H1 (cell line): Measurements from ENCODE around the gene HOXB6. TPM values are rescaled to one million over a fixed set of nuclear protein-coding genes. Genes with fewer than 3 reads are reported as not detected.

ENCODE experiments used
- CTCF ChIA-PET: fragments of 300-600 bp; sonication (Branson Sonifier 250); formaldehyde crosslinking; loops from one replicate; lab custom pipeline; 2021; ENCODE audit not compliant: partially characterized antibody; lab: Charles Lee
- POLR2A ChIA-PET: fragments of 300-600 bp; sonication (Branson Sonifier 250); formaldehyde crosslinking; loops from one replicate; lab custom pipeline; 2021; ENCODE audit warnings: inconsistent platforms; ENCODE audit not compliant: partially characterized antibody; lab: Charles Lee
- DNase-seq, 2 experiments: peaks; one replicate each; pipeline versions ENCODE4 v3.0.0 to v3.0.0-alpha.2; 2010 to 2022; ENCODE audit warnings: low spot score in 2 of 2, low read depth in 1 of 2, mixed read lengths in 1 of 2
- FAIRE-seq: peaks from 2 replicates; lab custom pipeline; 2011; peaks lifted over from hg19 to GRCh38; lab: Jason Lieb, UNC
- H2AFZ ChIP-seq: 2 replicates; pipeline ENCODE4 v1.8.1; 2012; ENCODE audit warnings: low read length, inconsistent platforms
- H2AK5ac ChIP-seq: 2 replicates; pipeline ENCODE4 v1.6.1; 2013; ENCODE audit warnings: low read depth, low read length
- H2BK120ac ChIP-seq: replicated peaks from 2 replicates; pipeline ENCODE3; 2013; ENCODE audit warnings: low read depth, low read length, inconsistent platforms
- H2BK12ac ChIP-seq: 2 replicates; pipeline ENCODE4 v1.6.1; 2013; ENCODE audit warnings: low read depth, low read length
- H2BK15ac ChIP-seq: 2 replicates; pipeline ENCODE4 v1.6.1; 2013; ENCODE audit warnings: low read length
- H2BK20ac ChIP-seq: 2 replicates; pipeline ENCODE4 v1.6.1; 2013; ENCODE audit warnings: low read length
- H2BK5ac ChIP-seq: 2 replicates; pipeline ENCODE4 v1.6.1; 2013; ENCODE audit warnings: low read depth, low read length
- H3K14ac ChIP-seq: 2 replicates; pipeline ENCODE4 v1.6.1; 2013; ENCODE audit warnings: inconsistent platforms; ENCODE audit not compliant: insufficient read length
- H3K18ac ChIP-seq: 2 replicates; pipeline ENCODE4 v1.6.1; 2013; ENCODE audit warnings: low read length; ENCODE audit errors: extremely low read depth
- H3K23ac ChIP-seq: 2 replicates; pipeline ENCODE4 v1.6.1; 2013; ENCODE audit warnings: inconsistent platforms; ENCODE audit not compliant: insufficient read length
- H3K23me2 ChIP-seq: 2 replicates; pipeline ENCODE4 v1.6.1; 2013; ENCODE audit warnings: low read depth, low read length
- H3K27ac ChIP-seq: 2 replicates; pipeline ENCODE4 v1.6.1; 2011; ENCODE audit warnings: low read depth, low read length, inconsistent platforms
- H3K27me3 ChIP-seq, 4 experiments: replicated peaks in 1 of 4; 1 replicate in 1 of 4; 2 replicates in 3 of 4; pipeline versions ENCODE4 v1.6.1 to v1.8.1; 2011 to 2013; ENCODE audit warnings: low read length in 3 of 4, mild to moderate bottlenecking in 3 of 4, inconsistent platforms in 2 of 4, mixed read lengths in 2 of 4, moderate library complexity in 1 of 4; ENCODE audit not compliant: control insufficient read depth in 3 of 4, insufficient read depth in 3 of 4; ENCODE audit errors: extremely low read depth in 1 of 4
- H3K36me3 ChIP-seq, 4 experiments: 2 replicates each; pipeline versions ENCODE4 v1.6.1 to v1.8.1; 2011 to 2013; ENCODE audit warnings: mild to moderate bottlenecking in 4 of 4, low read length in 3 of 4, moderate library complexity in 2 of 4, control low read depth in 1 of 4, inconsistent platforms in 1 of 4; ENCODE audit not compliant: insufficient read depth in 4 of 4, control insufficient read depth in 2 of 4
- H3K4ac ChIP-seq: replicated peaks from 2 replicates; pipeline ENCODE3; 2013; ENCODE audit warnings: low read length, low read depth, mixed read lengths, inconsistent platforms; ENCODE audit not compliant: insufficient read length
- H3K4me1 ChIP-seq, 4 experiments: replicated peaks in 1 of 4; 1 replicate in 1 of 4; 2 replicates in 3 of 4; pipeline versions ENCODE4 v1.6.1 to v1.8.1; 2011 to 2013; ENCODE audit warnings: low read length in 3 of 4, inconsistent platforms in 2 of 4, mixed read lengths in 1 of 4; ENCODE audit not compliant: insufficient read depth in 4 of 4, control insufficient read depth in 3 of 4
- H3K4me2 ChIP-seq, 2 experiments: 2 replicates each; pipeline versions ENCODE4 v1.6.1 to v1.8.1; 2011 to 2013; ENCODE audit warnings: low read depth in 2 of 2, low read length in 2 of 2, control low read depth in 1 of 2, inconsistent platforms in 1 of 2, mild to moderate bottlenecking in 1 of 2; ENCODE audit not compliant: insufficient read depth in 1 of 2
- H3K4me3 ChIP-seq, 4 experiments: fragments of 200-600, 300-600 bp in 1 of 4; sonication (generic), shearing (Covaris generic), sonication (Bioruptor Twin) in 1 of 4; 2 replicates each; pipeline versions ENCODE4 v1.5.1 to v1.8.1; 2011 to 2016; ENCODE audit warnings: low read length in 4 of 4, low read depth in 3 of 4, control low read depth in 2 of 4, inconsistent platforms in 2 of 4, mild to moderate bottlenecking in 2 of 4, mixed read lengths in 1 of 4, moderate library complexity in 1 of 4; ENCODE audit not compliant: insufficient read depth in 2 of 4; ENCODE audit errors: extremely low read depth in 1 of 4
- H3K56ac ChIP-seq: replicated peaks from 2 replicates; pipeline ENCODE3; 2013; ENCODE audit warnings: low read depth, mild to moderate bottlenecking, mixed read lengths, low read length, inconsistent platforms; ENCODE audit not compliant: insufficient read length
- H3K79me1 ChIP-seq: 2 replicates; pipeline ENCODE4 v1.6.1; 2013; ENCODE audit warnings: low read depth, low read length, control low read depth
- H3K79me2 ChIP-seq, 2 experiments: 2 replicates each; pipeline versions ENCODE4 v1.6.1 to v1.8.1; 2012 to 2013; ENCODE audit warnings: low read length in 2 of 2, mild to moderate bottlenecking in 2 of 2, inconsistent platforms in 1 of 2; ENCODE audit not compliant: insufficient read depth in 2 of 2, control insufficient read depth in 1 of 2
- H3K9ac ChIP-seq, 4 experiments: replicated peaks in 1 of 4; 1 replicate in 1 of 4; 2 replicates in 3 of 4; pipeline versions ENCODE4 v1.6.1 to v1.8.1; 2011 to 2013; ENCODE audit warnings: low read depth in 3 of 4, low read length in 3 of 4, control low read depth in 2 of 4, mild to moderate bottlenecking in 2 of 4, moderate library complexity in 2 of 4, inconsistent platforms in 1 of 4; ENCODE audit errors: extremely low read depth in 1 of 4
- H3K9me3 ChIP-seq, 2 experiments: 2 replicates each; pipeline versions ENCODE4 v1.6.1 to v1.8.1; 2012 to 2013; ENCODE audit warnings: mild to moderate bottlenecking in 2 of 2, moderate library complexity in 2 of 2, control low read depth in 1 of 2, inconsistent platforms in 1 of 2, low read depth in 1 of 2, low read length in 1 of 2, mixed read lengths in 1 of 2; ENCODE audit not compliant: insufficient read depth in 2 of 2
- H4K20me1 ChIP-seq, 2 experiments: replicated peaks in 1 of 2; 2 replicates each; pipeline versions ENCODE3 to v1.8.1; 2011 to 2013; ENCODE audit warnings: inconsistent platforms in 2 of 2, low read length in 2 of 2, mild to moderate bottlenecking in 1 of 2; ENCODE audit not compliant: insufficient read depth in 2 of 2, control insufficient read depth in 1 of 2
- H4K5ac ChIP-seq: 2 replicates; pipeline ENCODE4 v1.6.1; 2013; ENCODE audit warnings: low read length, low read depth, mixed read lengths, inconsistent platforms; ENCODE audit not compliant: insufficient read length
- H4K8ac ChIP-seq: 2 replicates; pipeline ENCODE4 v1.8.0; 2013; ENCODE audit warnings: mild to moderate bottlenecking, moderate library complexity, low read length, inconsistent platforms; ENCODE audit not compliant: insufficient read depth; ENCODE audit errors: extremely low read depth
- H4K91ac ChIP-seq: replicated peaks from 2 replicates; pipeline ENCODE3; 2013; ENCODE audit warnings: low read length, mixed read lengths, inconsistent platforms; ENCODE audit not compliant: insufficient read length
- CBX8 ChIP-seq: fragments of 300-800, 300-1000 bp; sonication (generic); IDR thresholded peaks from 2 replicates; pipeline ENCODE4 v1.7.1; 2016; ENCODE audit warnings: low read depth, low read length, borderline replicate concordance
- RFX5 ChIP-seq: IDR thresholded peaks from 2 replicates; pipeline ENCODE4 v1.6.1; 2011; ENCODE audit warnings: low read depth, low read length, improper control_type of control experiment, borderline replicate concordance
- polyA plus RNA-seq, 7 experiments: library from polyadenylated mRNA; depleted of rRNA in 3 of 7; stranded (reverse) in 5 of 7; unstranded in 2 of 7; fragments of >200 nt in 5 of 7; fragments of 200-250 nt in 2 of 7; gene quantifications; 1 replicate in 5 of 7; 2 replicates in 1 of 7; 4 replicates in 1 of 7; pipeline versions ENCODE4 v1.2.1 to v1.2.3, GENCODE V29; 2011 to 2013; ENCODE audit warnings: missing spikeins in 2 of 7, mixed read lengths in 2 of 7
- total RNA-seq: library from RNA; stranded (reverse); fragmentation: NEBNext Ultra II Directional; extraction: Animal tissue kit (Norgen Biotek cat#: 25700); gene quantifications from 2 replicates; pipeline ENCODE4 v1.2.1, GENCODE V29; 2021

HOXB6 gene
- total and polyA plus RNA-seq, 2 of the 8 experiments (the other 6 are each of a cell fraction or from before 2014, with no cell fraction given), result not detected

DNA sequence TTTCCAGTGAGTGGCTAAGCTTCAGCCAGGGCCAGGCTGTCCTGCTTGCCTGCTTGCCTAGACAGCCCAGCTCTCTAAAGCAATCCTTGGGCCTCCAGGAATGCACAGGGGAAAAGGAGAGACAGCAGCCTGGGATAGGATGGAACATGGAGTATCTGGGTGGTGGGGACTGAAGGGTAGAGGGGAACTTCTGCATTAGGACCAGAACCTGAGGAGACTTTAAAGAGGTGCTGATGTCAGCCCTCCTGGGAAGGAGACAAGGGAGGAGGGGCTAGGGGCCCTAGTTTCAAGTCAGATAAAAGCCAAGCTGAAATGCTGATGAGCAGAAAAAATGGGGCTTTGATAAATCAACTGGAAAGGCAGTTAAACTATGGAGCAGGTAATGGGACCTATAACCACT, 4.2 kb upstream of the HOXB6 start:
- Histone ChIP-seq H3K4ac (no peak overlapping the region), H2BK120ac (no peak overlapping the region), H3K4me1 (peaks cover 0 to 7% (median 3%) of the 10 kb centered on the region in 4 experiments; a peak in 5 of 7 replicates), H3K23me2 (peaks cover 2% of the 10 kb centered on the region; the same call in 1 of the 2 replicates), H2BK15ac (no peak overlapping the region), H2BK12ac (no peak overlapping the region), H4K91ac (no peak overlapping the region), H3K56ac (no peak overlapping the region), H3K4me3 (no peak overlapping the region), H2BK20ac (no peak overlapping the region), H3K14ac (no peak overlapping the region), H2AFZ (no peak overlapping the region), H2AK5ac (no peak overlapping the region), H3K4me2 (no peak overlapping the region), H4K20me1 (peaks cover 23 to 40% of the 10 kb centered on the region in 2 experiments), H2BK5ac (no peak overlapping the region), H3K9ac (no peak overlapping the region), H4K8ac (no peak overlapping the region), H3K36me3 (peaks cover 0 to 15% (median 0%) of the 10 kb centered on the region in 4 experiments; a peak in 1 of 8 replicates), H3K27ac (no peak overlapping the region), H3K23ac (no peak overlapping the region), H3K18ac (no peak overlapping the region), H3K79me1 (no peaks in the 10 kb centered on the region), H3K79me2 (no peaks in the 10 kb centered on the region), H3K9me3 (no peaks in the 10 kb centered on the region), H3K27me3 (peaks cover 97 to 100% (median 99%) of the 10 kb centered on the region in 4 experiments), H4K5ac (no peak overlapping the region)
- POLR2A ChIA-PET, result interaction anchor here (0.7 kb wide), 1 partner anchor 89 kb away, joined by 3 read pairs; no protein-coding TSS in a partner anchor
- CTCF ChIA-PET, result interaction anchor here (0.6 to 2.3 kb wide), 13 partner anchors 8 to 582 kb away, joined by 3 to 10 read pairs (median 3); no protein-coding TSS in a partner anchor
- TF ChIP-seq CBX8 (peak; percentile 43; the same call in 1 of the 2 replicates), RFX5 (no peak)
- no peak for FAIRE-seq
- DNase-seq, result no peak
